ENCODE results near the gene HPDL.

DNA sequence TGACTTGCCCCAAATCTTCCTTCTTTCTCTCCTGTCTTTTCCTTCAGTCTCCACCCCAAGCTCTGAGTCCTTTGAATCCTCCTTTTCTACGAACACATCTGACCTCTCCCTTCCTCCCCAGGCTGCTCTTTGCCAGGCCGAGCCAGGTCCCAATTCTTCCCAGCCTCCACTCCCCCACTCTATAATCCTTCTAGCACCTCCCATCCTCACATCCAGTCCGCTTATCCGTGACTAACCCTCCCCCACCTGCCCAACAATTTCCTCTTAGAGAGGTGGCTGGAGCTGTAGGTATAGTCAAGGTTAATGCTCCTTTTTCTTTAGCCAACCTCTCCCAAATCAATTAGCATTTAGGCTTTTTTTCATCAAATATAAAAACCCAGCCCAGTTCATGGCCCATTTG lies 9.5 kb upstream of the HPDL start:
- TF ChIP-seq, protein P1, sequence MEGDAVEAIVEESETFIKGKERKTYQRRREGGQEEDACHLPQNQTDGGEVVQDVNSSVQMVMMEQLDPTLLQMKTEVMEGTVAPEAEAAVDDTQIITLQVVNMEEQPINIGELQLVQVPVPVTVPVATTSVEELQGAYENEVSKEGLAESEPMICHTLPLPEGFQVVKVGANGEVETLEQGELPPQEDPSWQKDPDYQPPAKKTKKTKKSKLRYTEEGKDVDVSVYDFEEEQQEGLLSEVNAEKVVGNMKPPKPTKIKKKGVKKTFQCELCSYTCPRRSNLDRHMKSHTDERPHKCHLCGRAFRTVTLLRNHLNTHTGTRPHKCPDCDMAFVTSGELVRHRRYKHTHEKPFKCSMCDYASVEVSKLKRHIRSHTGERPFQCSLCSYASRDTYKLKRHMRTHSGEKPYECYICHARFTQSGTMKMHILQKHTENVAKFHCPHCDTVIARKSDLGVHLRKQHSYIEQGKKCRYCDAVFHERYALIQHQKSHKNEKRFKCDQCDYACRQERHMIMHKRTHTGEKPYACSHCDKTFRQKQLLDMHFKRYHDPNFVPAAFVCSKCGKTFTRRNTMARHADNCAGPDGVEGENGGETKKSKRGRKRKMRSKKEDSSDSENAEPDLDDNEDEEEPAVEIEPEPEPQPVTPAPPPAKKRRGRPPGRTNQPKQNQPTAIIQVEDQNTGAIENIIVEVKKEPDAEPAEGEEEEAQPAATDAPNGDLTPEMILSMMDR (IDR thresholded peaks at IDR 0.05), result no peak
- TF ChIP-seq POLR2A (IDR thresholded peaks at IDR 0.05) (no peak), POLR2AphosphoS5 (IDR thresholded peaks at IDR 0.05) (no peak), EP300 (IDR thresholded peaks at IDR 0.05) (no peak)
